ENCODE results near the gene YBX1.

GRCh38 chr1:42747125-42747524 lies 64.9 kb downstream of the YBX1 start:
- TF ChIP-seq POLR2A (IDR thresholded peaks at IDR 0.05) = no peak
- peak; percentile 11 to 81 (median 68) for TF ChIP-seq CTCF (IDR thresholded peaks at IDR 0.05)

Data from Peyer's patch (tissue), 4 donors.